DOHH2 (cell line): ENCODE measurements around the gene IGF1R.

ENCODE experiments used
- H3F3A ChIP-seq: fragments of 200-600 bp; sonication (generic), shearing (Covaris generic); 2 replicates; pipeline ENCODE4 v1.6.0; 2016; ENCODE audit warnings: antibody characterized with exemption, mild to moderate bottlenecking; ENCODE audit not compliant: control insufficient read depth, insufficient read depth
- H3K27ac ChIP-seq: fragments of 200-600 bp; sonication (generic); 2 replicates; pipeline ENCODE4 v1.5.1; 2014; ENCODE audit warnings: low read depth, mild to moderate bottlenecking, low read length, moderate library complexity
- H3K27me3 ChIP-seq: fragments of 200-600 bp; sonication (generic); 2 replicates; pipeline ENCODE4 v1.6.1; 2014; ENCODE audit warnings: mild to moderate bottlenecking, low read length, mixed read lengths; ENCODE audit not compliant: control insufficient read depth
- H3K36me3 ChIP-seq: fragments of 200-600 bp; sonication (generic); 2 replicates; pipeline ENCODE4 v1.6.1; 2014; ENCODE audit warnings: mild to moderate bottlenecking, low read length, moderate library complexity, mixed read lengths; ENCODE audit not compliant: control insufficient read depth
- H3K4me1 ChIP-seq: fragments of 200-600 bp; sonication (generic); 2 replicates; pipeline ENCODE4 v1.6.1; 2014; ENCODE audit warnings: mild to moderate bottlenecking, low read length, mixed read lengths; ENCODE audit not compliant: control insufficient read depth
- H3K4me2 ChIP-seq: fragments of 200-600 bp; sonication (generic); 2 replicates; pipeline ENCODE4 v1.6.0; 2014; ENCODE audit warnings: mild to moderate bottlenecking, low read length, moderate library complexity
- H3K4me3 ChIP-seq: fragments of 200-600 bp; sonication (generic); 2 replicates; pipeline ENCODE4 v1.5.1; 2014; ENCODE audit warnings: mild to moderate bottlenecking, low read length, mixed read lengths
- H3K79me2 ChIP-seq: fragments of 200-600 bp; sonication (generic); 2 replicates; pipeline ENCODE4 v1.6.1; 2014; ENCODE audit warnings: mild to moderate bottlenecking, low read length, mixed read lengths; ENCODE audit not compliant: control insufficient read depth
- H3K9me2 ChIP-seq: fragments of 200-600 bp; sonication (generic); replicated peaks from 2 replicates; pipeline ENCODE4 v1.6.1; 2014; ENCODE audit warnings: mild to moderate bottlenecking, low read length, mixed read lengths; ENCODE audit not compliant: control insufficient read depth
- H3K9me3 ChIP-seq: fragments of 200-600 bp; sonication (generic); 2 replicates; pipeline ENCODE4 v1.6.1; 2014; ENCODE audit warnings: antibody characterized with exemption, low read length, mixed read lengths; ENCODE audit not compliant: control insufficient read depth, insufficient read depth
- H4K20me1 ChIP-seq: fragments of 200-600 bp; sonication (generic); 2 replicates; pipeline ENCODE4 v1.6.0; 2014; ENCODE audit warnings: low read depth, mild to moderate bottlenecking, antibody characterized with exemption, low read length, moderate library complexity; ENCODE audit not compliant: control insufficient read depth, insufficient read depth
- EZH2phosphoT487 ChIP-seq: fragments of 200-600 bp; sonication (generic); IDR thresholded peaks from 2 replicates; pipeline ENCODE4 v1.6.1; 2017; ENCODE audit warnings: borderline replicate concordance, mild to moderate bottlenecking, antibody characterized with exemption, low read length, moderate library complexity, mixed read lengths
- TF ChIP-seq, protein P1 (sequence below): fragments of 200-600 bp; sonication (generic); IDR thresholded peaks from one replicate; pipeline ENCODE4 v1.5.1; 2014; ENCODE audit warnings: antibody characterized with exemption, mild to moderate bottlenecking, low read depth, low read length; ENCODE audit not compliant: poor library complexity, severe bottlenecking

IGF1R gene

DNA sequence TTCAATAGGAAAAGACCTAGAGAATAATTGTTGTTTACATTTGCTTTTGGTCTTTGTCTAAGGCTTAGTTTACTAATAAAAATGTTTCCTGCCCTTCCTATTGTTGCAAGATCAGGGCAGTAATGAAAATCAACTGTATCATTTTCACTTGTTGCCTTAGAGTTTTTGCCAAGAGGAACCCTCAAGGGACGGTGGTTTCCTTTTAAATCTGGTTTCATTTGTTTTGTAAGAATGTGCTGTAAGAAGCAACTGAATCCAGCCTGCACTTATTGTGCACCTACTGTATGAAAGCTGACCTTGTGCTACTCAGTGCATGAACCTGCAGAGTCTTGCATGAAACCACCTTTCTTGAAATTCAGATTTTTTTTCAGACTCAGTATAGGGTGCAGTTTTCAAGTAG, 5.3 kb downstream of the IGF1R start:
- H3K9me3 ChIP-seq = no peaks in the 10 kb centered on the region
- peaks cover 28% of the 10 kb centered on the region for H4K20me1 ChIP-seq
- peaks cover 31% of the 10 kb centered on the region for H3K27me3 ChIP-seq
- no peaks in the 10 kb centered on the region for H3F3A ChIP-seq
- H3K79me2 ChIP-seq = peaks cover 52% of the 10 kb centered on the region
- H3K4me1 ChIP-seq = peaks cover 3% of the 10 kb centered on the region; the same call in 1 of the 2 replicates
- H3K9me2 ChIP-seq = no peaks in the 10 kb centered on the region
- no peaks in the 10 kb centered on the region for H3K36me3 ChIP-seq
- no peak overlapping the region for H3K4me3 ChIP-seq
- no peak overlapping the region for H3K27ac ChIP-seq
- no peak for TF ChIP-seq EZH2phosphoT487
- TF ChIP-seq, protein P1, sequence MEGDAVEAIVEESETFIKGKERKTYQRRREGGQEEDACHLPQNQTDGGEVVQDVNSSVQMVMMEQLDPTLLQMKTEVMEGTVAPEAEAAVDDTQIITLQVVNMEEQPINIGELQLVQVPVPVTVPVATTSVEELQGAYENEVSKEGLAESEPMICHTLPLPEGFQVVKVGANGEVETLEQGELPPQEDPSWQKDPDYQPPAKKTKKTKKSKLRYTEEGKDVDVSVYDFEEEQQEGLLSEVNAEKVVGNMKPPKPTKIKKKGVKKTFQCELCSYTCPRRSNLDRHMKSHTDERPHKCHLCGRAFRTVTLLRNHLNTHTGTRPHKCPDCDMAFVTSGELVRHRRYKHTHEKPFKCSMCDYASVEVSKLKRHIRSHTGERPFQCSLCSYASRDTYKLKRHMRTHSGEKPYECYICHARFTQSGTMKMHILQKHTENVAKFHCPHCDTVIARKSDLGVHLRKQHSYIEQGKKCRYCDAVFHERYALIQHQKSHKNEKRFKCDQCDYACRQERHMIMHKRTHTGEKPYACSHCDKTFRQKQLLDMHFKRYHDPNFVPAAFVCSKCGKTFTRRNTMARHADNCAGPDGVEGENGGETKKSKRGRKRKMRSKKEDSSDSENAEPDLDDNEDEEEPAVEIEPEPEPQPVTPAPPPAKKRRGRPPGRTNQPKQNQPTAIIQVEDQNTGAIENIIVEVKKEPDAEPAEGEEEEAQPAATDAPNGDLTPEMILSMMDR = no peak
- no peak overlapping the region for H3K4me2 ChIP-seq

DNA sequence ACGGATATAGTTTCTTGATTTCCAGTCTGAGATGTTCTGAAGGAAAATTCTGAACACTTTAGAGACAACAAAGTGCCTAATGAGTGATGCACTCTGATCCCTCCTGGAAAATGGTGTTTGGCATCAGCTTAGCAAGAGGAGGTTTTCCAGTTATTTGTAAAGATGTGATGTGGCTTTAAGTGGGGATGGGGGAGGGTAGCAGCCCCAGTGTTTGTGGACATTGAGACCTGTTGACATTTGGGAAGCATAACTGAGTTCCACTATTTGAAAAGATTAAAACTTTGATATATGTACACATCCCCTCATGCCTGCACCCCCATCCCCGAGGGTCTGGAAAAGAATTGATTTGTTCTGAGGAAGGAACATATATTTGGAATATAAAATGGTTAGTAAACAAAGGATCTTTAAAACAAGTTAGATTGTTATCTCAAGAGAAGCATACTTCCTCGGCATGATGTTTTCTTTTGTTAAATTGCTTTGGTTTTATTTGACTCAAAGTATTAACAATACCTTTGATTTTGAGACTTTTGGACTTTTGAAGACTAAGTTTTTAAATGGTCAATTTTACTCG, 6.5 kb downstream of the IGF1R start:
- peaks cover 52% of the 10 kb centered on the region for H3K79me2 ChIP-seq
- no peaks in the 10 kb centered on the region for H3F3A ChIP-seq
- no peaks in the 10 kb centered on the region for H3K4me1 ChIP-seq

DNA sequence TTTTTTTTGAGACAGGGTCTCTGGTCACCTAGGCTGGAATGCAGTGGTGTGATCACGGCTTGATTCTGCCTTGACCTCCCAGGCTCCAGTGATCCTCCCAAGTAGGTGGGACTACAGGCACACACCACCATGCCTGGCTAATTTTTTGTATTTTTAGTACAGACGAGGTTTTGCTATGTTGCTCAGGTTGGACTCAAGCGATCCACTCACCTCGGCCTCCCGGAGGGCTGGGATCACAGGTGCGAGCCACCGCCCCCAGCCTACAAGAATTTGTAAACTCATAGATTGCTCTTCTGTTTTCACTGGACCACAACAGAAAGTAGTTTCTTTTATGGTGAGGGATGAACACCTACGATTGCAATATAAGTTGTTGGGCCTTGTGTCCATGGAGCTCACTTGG, 7.4 kb downstream of the IGF1R start:
- H3K27ac ChIP-seq = no peak overlapping the region
- H3K4me1 ChIP-seq = no peaks in the 10 kb centered on the region
- no peak overlapping the region for H3K4me2 ChIP-seq
- H3K27me3 ChIP-seq = peaks cover 31% of the 10 kb centered on the region
- H4K20me1 ChIP-seq = peaks cover 28% of the 10 kb centered on the region
- H3K36me3 ChIP-seq = no peaks in the 10 kb centered on the region
- H3F3A ChIP-seq = no peaks in the 10 kb centered on the region
- no peaks in the 10 kb centered on the region for H3K9me2 ChIP-seq
- H3K4me3 ChIP-seq = no peak overlapping the region
- peaks cover 44% of the 10 kb centered on the region for H3K79me2 ChIP-seq
- no peaks in the 10 kb centered on the region for H3K9me3 ChIP-seq
- TF ChIP-seq, protein P1 = no peak
- no peak for TF ChIP-seq EZH2phosphoT487

More for the DNA sequence above, 6.5 kb downstream of the IGF1R start:
- Histone ChIP-seq H3K4me2 (no peak overlapping the region), H3K36me3 (no peaks in the 10 kb centered on the region), H3K4me3 (no peak overlapping the region), H4K20me1 (peaks cover 33% of the 10 kb centered on the region), H3K9me2 (no peaks in the 10 kb centered on the region), H3K27me3 (peaks cover 31% of the 10 kb centered on the region), H3K9me3 (no peaks in the 10 kb centered on the region), H3K27ac (no peak overlapping the region)
- TF ChIP-seq, protein P1 = no peak
- TF ChIP-seq EZH2phosphoT487 = no peak
